Type B pancreatic cell (in vitro differentiated cells): ENCODE results near the gene NTPCR. TPM values are rescaled to one million over a fixed set of nuclear protein-coding genes. Genes with fewer than 3 reads are reported as not detected.

Experiments
- DNase-seq: peaks from one replicate; pipeline ENCODE4 v3.0.0; 2021; ENCODE audit warnings: mixed read lengths; ENCODE audit not compliant: unreplicated experiment; ENCODE audit errors: extremely low spot score
- H3K27ac Mint-ChIP-seq: 2 replicates; pipeline ENCODE4 v1.8.0; 2021; ENCODE audit warnings: mild to moderate bottlenecking, mixed read lengths
- H3K27me3 Mint-ChIP-seq: 2 replicates; pipeline ENCODE4 v1.8.0; 2021; ENCODE audit warnings: mixed read lengths
- H3K36me3 Mint-ChIP-seq: 2 replicates; pipeline ENCODE4 v1.8.0; 2021; ENCODE audit warnings: mixed read lengths
- H3K4me1 Mint-ChIP-seq: one replicate; pipeline ENCODE4 v1.8.0; 2021; ENCODE audit warnings: mixed read lengths; ENCODE audit not compliant: unreplicated experiment
- H3K4me3 Mint-ChIP-seq: 2 replicates; pipeline ENCODE4 v1.8.0; 2021; ENCODE audit warnings: mild to moderate bottlenecking, mixed read lengths
- H3K9me3 Mint-ChIP-seq: 2 replicates; pipeline ENCODE4 v1.8.0; 2021; ENCODE audit warnings: mixed read lengths
- total RNA-seq: library from RNA; stranded (reverse); gene quantifications from 2 replicates; pipeline ENCODE4 v1.2.1, GENCODE V29; 2021; ENCODE audit warnings: low replicate concordance
- TF ChIP-seq, protein P1 (sequence below): fragments of 200-600 bp; sonication (generic); conservative IDR thresholded peaks from 2 replicates; pipeline ENCODE4 v1.5.0; 2021; ENCODE audit warnings: antibody characterized with exemption, mild to moderate bottlenecking

The NTPCR gene
- total RNA-seq, 1 donor from 2014 or later, result 57.1 TPM

GRCh38 chr1:232904566-232904965 is 45.8 kb upstream of the NTPCR start:
- Mint-ChIP-seq H3K27me3 (peaks cover 9% of the 10 kb centered on the region), H3K27ac (no peak overlapping the region), H3K4me3 (no peak overlapping the region), H3K36me3 (no peaks in the 10 kb centered on the region), H3K4me1 (peaks cover 23% of the 10 kb centered on the region), H3K9me3 (no peaks in the 10 kb centered on the region)
- no peak for DNase-seq
- TF ChIP-seq, protein P1, sequence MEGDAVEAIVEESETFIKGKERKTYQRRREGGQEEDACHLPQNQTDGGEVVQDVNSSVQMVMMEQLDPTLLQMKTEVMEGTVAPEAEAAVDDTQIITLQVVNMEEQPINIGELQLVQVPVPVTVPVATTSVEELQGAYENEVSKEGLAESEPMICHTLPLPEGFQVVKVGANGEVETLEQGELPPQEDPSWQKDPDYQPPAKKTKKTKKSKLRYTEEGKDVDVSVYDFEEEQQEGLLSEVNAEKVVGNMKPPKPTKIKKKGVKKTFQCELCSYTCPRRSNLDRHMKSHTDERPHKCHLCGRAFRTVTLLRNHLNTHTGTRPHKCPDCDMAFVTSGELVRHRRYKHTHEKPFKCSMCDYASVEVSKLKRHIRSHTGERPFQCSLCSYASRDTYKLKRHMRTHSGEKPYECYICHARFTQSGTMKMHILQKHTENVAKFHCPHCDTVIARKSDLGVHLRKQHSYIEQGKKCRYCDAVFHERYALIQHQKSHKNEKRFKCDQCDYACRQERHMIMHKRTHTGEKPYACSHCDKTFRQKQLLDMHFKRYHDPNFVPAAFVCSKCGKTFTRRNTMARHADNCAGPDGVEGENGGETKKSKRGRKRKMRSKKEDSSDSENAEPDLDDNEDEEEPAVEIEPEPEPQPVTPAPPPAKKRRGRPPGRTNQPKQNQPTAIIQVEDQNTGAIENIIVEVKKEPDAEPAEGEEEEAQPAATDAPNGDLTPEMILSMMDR, result no peak

- DNase-seq, result no peak
- H3K36me3 Mint-ChIP-seq, result no peaks in the 10 kb centered on the region
- H3K9me3 Mint-ChIP-seq, result no peaks in the 10 kb centered on the region
- TF ChIP-seq, protein P1, result no peak
- H3K27me3 Mint-ChIP-seq, result peaks cover 9% of the 10 kb centered on the region
- H3K4me3 Mint-ChIP-seq, result no peak overlapping the region
- H3K27ac Mint-ChIP-seq, result no peak overlapping the region
- H3K4me1 Mint-ChIP-seq, result peaks cover 19% of the 10 kb centered on the region
These were observed 44.9 kb upstream of the NTPCR start for GRCh38 chr1:232905331-232906034.

GRCh38 chr1:232906441-232906840 is 44.0 kb upstream of the NTPCR start:
- H3K4me3 Mint-ChIP-seq, result no peak overlapping the region
- peaks cover 12% of the 10 kb centered on the region for H3K27me3 Mint-ChIP-seq
- no peak for DNase-seq
- H3K27ac Mint-ChIP-seq, result no peak overlapping the region
- TF ChIP-seq, protein P1, result no peak
- no peaks in the 10 kb centered on the region for H3K9me3 Mint-ChIP-seq
- H3K36me3 Mint-ChIP-seq, result no peaks in the 10 kb centered on the region
- H3K4me1 Mint-ChIP-seq, result peaks cover 10% of the 10 kb centered on the region

- Mint-ChIP-seq H3K4me3 (no peak overlapping the region), H3K27me3 (peaks cover 14% of the 10 kb centered on the region), H3K36me3 (no peaks in the 10 kb centered on the region), H3K4me1 (peaks cover 10% of the 10 kb centered on the region), H3K27ac (no peak overlapping the region), H3K9me3 (no peaks in the 10 kb centered on the region)
- TF ChIP-seq, protein P1, result no peak
- DNase-seq, result no peak
These were observed 41.6 kb upstream of the NTPCR start for GRCh38 chr1:232908831-232909230.

DNA sequence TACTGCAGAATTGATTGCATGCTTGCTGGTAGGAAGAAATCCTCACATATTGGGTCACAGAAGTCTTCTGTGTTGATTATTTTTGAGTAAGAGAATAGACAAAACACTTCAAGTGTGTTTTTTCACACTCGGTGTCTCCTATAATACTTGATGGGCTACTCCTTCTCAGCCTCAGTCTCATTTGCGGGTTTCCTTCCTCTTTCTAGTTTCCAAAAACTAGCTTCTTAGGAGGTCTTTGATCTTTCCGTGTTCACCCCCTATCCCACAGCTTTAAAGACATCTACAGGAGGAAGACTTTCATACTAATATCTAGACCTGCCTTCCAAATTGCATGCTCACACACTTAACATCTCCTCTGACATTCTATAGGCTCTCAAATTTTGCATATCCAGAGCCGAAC is 40.7 kb upstream of the NTPCR start:
- TF ChIP-seq, protein P1, result no peak
- DNase-seq, result no peak
- no peak overlapping the region for H3K27ac Mint-ChIP-seq
- no peaks in the 10 kb centered on the region for H3K36me3 Mint-ChIP-seq
- peaks cover 14% of the 10 kb centered on the region for H3K27me3 Mint-ChIP-seq
- no peak overlapping the region for H3K4me3 Mint-ChIP-seq
- H3K9me3 Mint-ChIP-seq, result no peaks in the 10 kb centered on the region
- peaks cover 7% of the 10 kb centered on the region for H3K4me1 Mint-ChIP-seq
